Neural cell (in vitro differentiated cells): ENCODE measurements around the gene IFIT1B. TPM values are rescaled to one million over a fixed set of nuclear protein-coding genes. Genes with fewer than 3 reads are reported as not detected.

Source experiments
- H2AFZ ChIP-seq: fragments of 200-600, 300-800 bp; sonication (generic), shearing (Covaris generic); 2 replicates; pipeline ENCODE4 v1.6.0; 2014; ENCODE audit warnings: low read depth, mild to moderate bottlenecking, antibody characterized with exemption, low read length, moderate library complexity
- H3F3A ChIP-seq: fragments of 200-600 bp; shearing (Covaris generic); 2 replicates; pipeline ENCODE4 v1.6.1; 2016; ENCODE audit warnings: mild to moderate bottlenecking, moderate library complexity, mixed read lengths, antibody characterized with exemption, low read length; ENCODE audit not compliant: insufficient read depth, poor library complexity, severe bottlenecking
- H3K27ac ChIP-seq: fragments of 200-600, 300-800 bp; sonication (generic), shearing (Covaris generic); 2 replicates; pipeline ENCODE4 v1.5.1; 2014; ENCODE audit warnings: mild to moderate bottlenecking, low read length, moderate library complexity
- H3K27me3 ChIP-seq: fragments of 300-800, 200-600 bp; sonication (generic), shearing (Covaris generic); 2 replicates; pipeline ENCODE4 v1.6.0; 2014; ENCODE audit warnings: mild to moderate bottlenecking, low read depth, low read length, moderate library complexity; ENCODE audit not compliant: insufficient read depth
- H3K36me3 ChIP-seq: fragments of 300-800, 200-600 bp; sonication (generic), shearing (Covaris generic); 2 replicates; pipeline ENCODE4 v1.5.1; 2014; ENCODE audit warnings: mild to moderate bottlenecking, antibody characterized with exemption, low read length, moderate library complexity; ENCODE audit not compliant: insufficient read depth
- H3K4me2 ChIP-seq: fragments of 300-800, 200-600 bp; sonication (generic), shearing (Covaris generic); 2 replicates; pipeline ENCODE4 v1.6.0; 2014; ENCODE audit warnings: mild to moderate bottlenecking, low read length
- H3K4me3 ChIP-seq: fragments of 300-800, 200-600 bp; sonication (generic), shearing (Covaris generic); 2 replicates; pipeline ENCODE4 v1.5.1; 2014; ENCODE audit warnings: mild to moderate bottlenecking, low read length, moderate library complexity
- H3K79me2 ChIP-seq: fragments of 200-600 bp; shearing (Covaris generic); replicated peaks from 2 replicates; pipeline ENCODE4 v1.6.0; 2014; ENCODE audit warnings: mild to moderate bottlenecking, low read length, moderate library complexity; ENCODE audit not compliant: insufficient read depth
- H3K9ac ChIP-seq: fragments of 300-800, 200-600 bp; sonication (generic), shearing (Covaris generic); 2 replicates; pipeline ENCODE4 v1.6.1; 2016; ENCODE audit warnings: mild to moderate bottlenecking, low read length, mixed read lengths
- H3K9me2 ChIP-seq: fragments of 200-600 bp; shearing (Covaris generic); 2 replicates; pipeline ENCODE4 v1.6.1; 2016; ENCODE audit warnings: mild to moderate bottlenecking, low read length, mixed read lengths; ENCODE audit not compliant: insufficient read depth
- H3K9me3 ChIP-seq: fragments of 200-600, 300-800 bp; sonication (generic), shearing (Covaris generic); 2 replicates; pipeline ENCODE4 v1.6.1; 2016; ENCODE audit warnings: mild to moderate bottlenecking, mixed run types, low read length, moderate library complexity, mixed read lengths
- H4K20me1 ChIP-seq: fragments of 200-600 bp; shearing (Covaris generic); 2 replicates; pipeline ENCODE4 v1.6.1; 2016; ENCODE audit warnings: mild to moderate bottlenecking, mixed run types; ENCODE audit not compliant: insufficient read depth
- EP300 ChIP-seq: fragments of 450-650 bp; conservative IDR thresholded peaks from 2 replicates; pipeline ENCODE4 v1.6.1; 2014; ENCODE audit warnings: antibody characterized with exemption, mild to moderate bottlenecking, moderate library complexity; ENCODE audit not compliant: poor library complexity, severe bottlenecking
- EZH2 ChIP-seq: fragments of 200-600, 300-800 bp; shearing (Covaris generic), sonication (generic); IDR thresholded peaks from 2 replicates; pipeline ENCODE4 v1.6.1; 2014; ENCODE audit warnings: antibody characterized with exemption, low read length, borderline replicate concordance, mild to moderate bottlenecking; ENCODE audit not compliant: insufficient read depth, poor library complexity, severe bottlenecking
- MXI1 ChIP-seq: fragments of 450-650 bp; conservative IDR thresholded peaks from 2 replicates; pipeline ENCODE4 v1.6.1; 2014; ENCODE audit warnings: antibody characterized with exemption, mild to moderate bottlenecking; ENCODE audit not compliant: poor library complexity, severe bottlenecking
- POLR2AphosphoS5 ChIP-seq: IDR thresholded peaks from 2 replicates; pipeline ENCODE4 v1.6.1; 2012
- RAD21 ChIP-seq: fragments of 450-650 bp; conservative IDR thresholded peaks from 2 replicates; pipeline ENCODE4 v1.6.1; 2014; ENCODE audit warnings: antibody characterized with exemption, mild to moderate bottlenecking, moderate library complexity
- SMC3 ChIP-seq: fragments of 450-650 bp; conservative IDR thresholded peaks from 2 replicates; pipeline ENCODE4 v1.6.1; 2014; ENCODE audit warnings: antibody characterized with exemption, mild to moderate bottlenecking, moderate library complexity; ENCODE audit not compliant: poor library complexity
- TAF1 ChIP-seq: IDR thresholded peaks from 2 replicates; pipeline ENCODE4 v1.6.1; 2012; ENCODE audit warnings: low read depth
- polyA plus RNA-seq: library from polyadenylated mRNA; depleted of rRNA; stranded (reverse); fragments of >200 nt; gene quantifications from 2 replicates; pipeline ENCODE4 v1.2.3, GENCODE V29; 2014
- TF ChIP-seq, protein P1 (sequence below): fragments of 450-650 bp; IDR thresholded peaks from 2 replicates; pipeline ENCODE4 v1.5.1; 2014; ENCODE audit warnings: antibody characterized with exemption, mild to moderate bottlenecking, moderate library complexity; ENCODE audit not compliant: poor library complexity, severe bottlenecking
- TF ChIP-seq, protein P2 (sequence below): IDR thresholded peaks from 2 replicates; pipeline ENCODE4 v1.6.1; 2012; ENCODE audit warnings: borderline replicate concordance

IFIT1B gene
- polyA plus RNA-seq, 1 donor from 2014 or later: not detected

DNA sequence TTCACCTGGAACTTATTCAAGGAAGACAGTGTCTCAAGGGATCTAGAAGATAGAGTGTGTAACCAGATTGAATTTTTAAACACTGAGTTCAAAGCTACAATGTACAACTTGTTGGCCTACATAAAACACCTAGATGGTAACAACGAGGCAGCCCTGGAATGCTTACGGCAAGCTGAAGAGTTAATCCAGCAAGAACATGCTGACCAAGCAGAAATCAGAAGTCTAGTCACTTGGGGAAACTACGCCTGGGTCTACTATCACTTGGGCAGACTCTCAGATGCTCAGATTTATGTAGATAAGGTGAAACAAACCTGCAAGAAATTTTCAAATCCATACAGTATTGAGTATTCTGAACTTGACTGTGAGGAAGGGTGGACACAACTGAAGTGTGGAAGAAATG, 39.1 kb upstream of the IFIT1B start:
- no peaks in the 10 kb centered on the region for H3K79me2 ChIP-seq
- H3K27ac ChIP-seq: no peak overlapping the region

DNA sequence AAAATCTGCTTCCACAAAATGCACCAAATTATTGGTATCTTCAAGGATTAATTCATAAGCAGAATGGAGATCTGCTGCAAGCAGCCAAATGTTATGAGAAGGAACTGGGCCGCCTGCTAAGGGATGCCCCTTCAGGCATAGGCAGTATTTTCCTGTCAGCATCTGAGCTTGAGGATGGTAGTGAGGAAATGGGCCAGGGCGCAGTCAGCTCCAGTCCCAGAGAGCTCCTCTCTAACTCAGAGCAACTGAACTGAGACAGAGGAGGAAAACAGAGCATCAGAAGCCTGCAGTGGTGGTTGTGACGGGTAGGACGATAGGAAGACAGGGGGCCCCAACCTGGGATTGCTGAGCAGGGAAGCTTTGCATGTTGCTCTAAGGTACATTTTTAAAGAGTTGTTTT, 38.0 kb upstream of the IFIT1B start:
- Histone ChIP-seq H2AFZ (no peak overlapping the region), H3K36me3 (no peaks in the 10 kb centered on the region), H3K4me3 (no peak overlapping the region), H3K79me2 (no peaks in the 10 kb centered on the region), H3K4me2 (no peak overlapping the region), H3F3A (peaks cover 3% of the 10 kb centered on the region), H3K27ac (no peak overlapping the region), H3K9me3 (no peaks in the 10 kb centered on the region), H3K27me3 (no peaks in the 10 kb centered on the region), H4K20me1 (no peaks in the 10 kb centered on the region), H3K9ac (no peak overlapping the region), H3K9me2 (no peaks in the 10 kb centered on the region)
- no peak for TF ChIP-seq MXI1
- no peak for TF ChIP-seq SMC3
- TF ChIP-seq, protein P1, sequence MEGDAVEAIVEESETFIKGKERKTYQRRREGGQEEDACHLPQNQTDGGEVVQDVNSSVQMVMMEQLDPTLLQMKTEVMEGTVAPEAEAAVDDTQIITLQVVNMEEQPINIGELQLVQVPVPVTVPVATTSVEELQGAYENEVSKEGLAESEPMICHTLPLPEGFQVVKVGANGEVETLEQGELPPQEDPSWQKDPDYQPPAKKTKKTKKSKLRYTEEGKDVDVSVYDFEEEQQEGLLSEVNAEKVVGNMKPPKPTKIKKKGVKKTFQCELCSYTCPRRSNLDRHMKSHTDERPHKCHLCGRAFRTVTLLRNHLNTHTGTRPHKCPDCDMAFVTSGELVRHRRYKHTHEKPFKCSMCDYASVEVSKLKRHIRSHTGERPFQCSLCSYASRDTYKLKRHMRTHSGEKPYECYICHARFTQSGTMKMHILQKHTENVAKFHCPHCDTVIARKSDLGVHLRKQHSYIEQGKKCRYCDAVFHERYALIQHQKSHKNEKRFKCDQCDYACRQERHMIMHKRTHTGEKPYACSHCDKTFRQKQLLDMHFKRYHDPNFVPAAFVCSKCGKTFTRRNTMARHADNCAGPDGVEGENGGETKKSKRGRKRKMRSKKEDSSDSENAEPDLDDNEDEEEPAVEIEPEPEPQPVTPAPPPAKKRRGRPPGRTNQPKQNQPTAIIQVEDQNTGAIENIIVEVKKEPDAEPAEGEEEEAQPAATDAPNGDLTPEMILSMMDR: no peak
- TF ChIP-seq TAF1: no peak
- no peak for TF ChIP-seq RAD21
- TF ChIP-seq EP300: no peak
- TF ChIP-seq, protein P2, sequence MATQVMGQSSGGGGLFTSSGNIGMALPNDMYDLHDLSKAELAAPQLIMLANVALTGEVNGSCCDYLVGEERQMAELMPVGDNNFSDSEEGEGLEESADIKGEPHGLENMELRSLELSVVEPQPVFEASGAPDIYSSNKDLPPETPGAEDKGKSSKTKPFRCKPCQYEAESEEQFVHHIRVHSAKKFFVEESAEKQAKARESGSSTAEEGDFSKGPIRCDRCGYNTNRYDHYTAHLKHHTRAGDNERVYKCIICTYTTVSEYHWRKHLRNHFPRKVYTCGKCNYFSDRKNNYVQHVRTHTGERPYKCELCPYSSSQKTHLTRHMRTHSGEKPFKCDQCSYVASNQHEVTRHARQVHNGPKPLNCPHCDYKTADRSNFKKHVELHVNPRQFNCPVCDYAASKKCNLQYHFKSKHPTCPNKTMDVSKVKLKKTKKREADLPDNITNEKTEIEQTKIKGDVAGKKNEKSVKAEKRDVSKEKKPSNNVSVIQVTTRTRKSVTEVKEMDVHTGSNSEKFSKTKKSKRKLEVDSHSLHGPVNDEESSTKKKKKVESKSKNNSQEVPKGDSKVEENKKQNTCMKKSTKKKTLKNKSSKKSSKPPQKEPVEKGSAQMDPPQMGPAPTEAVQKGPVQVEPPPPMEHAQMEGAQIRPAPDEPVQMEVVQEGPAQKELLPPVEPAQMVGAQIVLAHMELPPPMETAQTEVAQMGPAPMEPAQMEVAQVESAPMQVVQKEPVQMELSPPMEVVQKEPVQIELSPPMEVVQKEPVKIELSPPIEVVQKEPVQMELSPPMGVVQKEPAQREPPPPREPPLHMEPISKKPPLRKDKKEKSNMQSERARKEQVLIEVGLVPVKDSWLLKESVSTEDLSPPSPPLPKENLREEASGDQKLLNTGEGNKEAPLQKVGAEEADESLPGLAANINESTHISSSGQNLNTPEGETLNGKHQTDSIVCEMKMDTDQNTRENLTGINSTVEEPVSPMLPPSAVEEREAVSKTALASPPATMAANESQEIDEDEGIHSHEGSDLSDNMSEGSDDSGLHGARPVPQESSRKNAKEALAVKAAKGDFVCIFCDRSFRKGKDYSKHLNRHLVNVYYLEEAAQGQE: no peak

More for the DNA sequence above, 39.1 kb upstream of the IFIT1B start:
- Histone ChIP-seq H3K36me3 (no peaks in the 10 kb centered on the region), H3K9me2 (no peaks in the 10 kb centered on the region), H3K9me3 (no peaks in the 10 kb centered on the region), H3F3A (peaks cover 3% of the 10 kb centered on the region), H4K20me1 (no peaks in the 10 kb centered on the region), H3K9ac (no peak overlapping the region), H2AFZ (no peak overlapping the region), H3K4me2 (no peak overlapping the region), H3K27me3 (no peaks in the 10 kb centered on the region), H3K4me3 (no peak overlapping the region)
- TF ChIP-seq SMC3 (no peak), POLR2AphosphoS5 (no peak), MXI1 (no peak), EZH2 (no peak), RAD21 (no peak), TAF1 (no peak), EP300 (no peak)
- TF ChIP-seq, protein P2: no peak
- TF ChIP-seq, protein P1: no peak
